Karpas-422 (cell line): ENCODE data around the gene NRG3. TPM values are rescaled to one million over a fixed set of nuclear protein-coding genes. Genes with fewer than 3 reads are reported as not detected.

Source experiments
- DNase-seq: peaks from one replicate; pipeline ENCODE4 v3.0.0-alpha.2; 2015
- H2AFZ ChIP-seq: fragments of 200-600 bp; sonication (generic); 2 replicates; pipeline ENCODE4 v1.6.1; 2014; ENCODE audit warnings: antibody characterized with exemption, low read length, mixed read lengths
- H3K27ac ChIP-seq: fragments of 200-600 bp; sonication (generic); 2 replicates; pipeline ENCODE4 v1.5.1; 2014; ENCODE audit warnings: mild to moderate bottlenecking, low read length, moderate library complexity
- H3K27me3 ChIP-seq: fragments of 200-600 bp; sonication (generic); 2 replicates; pipeline ENCODE4 v1.6.1; 2014; ENCODE audit warnings: low read length, mixed read lengths
- H3K36me3 ChIP-seq: fragments of 200-600 bp; sonication (generic); 2 replicates; pipeline ENCODE4 v1.6.1; 2014; ENCODE audit warnings: low read length, mixed read lengths; ENCODE audit not compliant: insufficient read depth
- H3K4me1 ChIP-seq: fragments of 200-600 bp; sonication (generic); 2 replicates; pipeline ENCODE4 v1.6.1; 2014; ENCODE audit warnings: mild to moderate bottlenecking, low read length, mixed read lengths
- H3K4me2 ChIP-seq: fragments of 200-600 bp; sonication (generic); 2 replicates; pipeline ENCODE4 v1.6.1; 2014; ENCODE audit warnings: low read length, low read depth, mild to moderate bottlenecking; ENCODE audit not compliant: poor library complexity, severe bottlenecking
- H3K4me3 ChIP-seq: fragments of 200-600 bp; sonication (generic); 2 replicates; pipeline ENCODE4 v1.5.1; 2014; ENCODE audit warnings: mild to moderate bottlenecking, antibody characterized with exemption, low read length, mixed read lengths
- H3K79me2 ChIP-seq: fragments of 200-600 bp; sonication (generic); 2 replicates; pipeline ENCODE4 v1.6.1; 2014; ENCODE audit warnings: mild to moderate bottlenecking, low read length, mixed read lengths
- H3K9ac ChIP-seq: fragments of 200-600 bp; sonication (generic); 2 replicates; pipeline ENCODE4 v1.6.0; 2014; ENCODE audit warnings: low read length
- H3K9me2 ChIP-seq: fragments of 200-600 bp; sonication (generic), shearing (Covaris generic); replicated peaks from 2 replicates; pipeline ENCODE4 v1.6.0; 2014; ENCODE audit warnings: mild to moderate bottlenecking, low read length, moderate library complexity; ENCODE audit not compliant: insufficient read depth
- H3K9me3 ChIP-seq: fragments of 300-700, 200-600 bp; sonication (generic); 2 replicates; pipeline ENCODE4 v1.6.1; 2014; ENCODE audit warnings: low read length, mixed read lengths
- H4K20me1 ChIP-seq: fragments of 200-600 bp; sonication (generic); 2 replicates; pipeline ENCODE4 v1.6.1; 2014; ENCODE audit warnings: mild to moderate bottlenecking, antibody characterized with exemption, low read length, low read depth; ENCODE audit not compliant: insufficient read depth
- total RNA-seq: library from RNA; depleted of rRNA; stranded (reverse); fragments of >200 nt; shearing (Covaris generic); gene quantifications from 2 replicates; pipeline ENCODE4 v1.2.3, GENCODE V29; 2014; ENCODE audit warnings: low replicate concordance

NRG3 gene
- total RNA-seq, 1 experiment from 2014 or later, result not detected

GRCh38 chr10:82390866-82391658 is 516.1 kb downstream of the NRG3 start:
- Histone ChIP-seq H3K4me3 (no peak overlapping the region), H3K4me1 (no peaks in the 10 kb centered on the region), H3K9ac (no peak overlapping the region), H2AFZ (no peak overlapping the region), H3K27me3 (no peaks in the 10 kb centered on the region), H3K36me3 (no peaks in the 10 kb centered on the region), H4K20me1 (no peaks in the 10 kb centered on the region), H3K9me3 (no peaks in the 10 kb centered on the region), H3K9me2 (no peaks in the 10 kb centered on the region), H3K79me2 (no peaks in the 10 kb centered on the region), H3K4me2 (no peak overlapping the region), H3K27ac (no peak overlapping the region)
- no peak for DNase-seq

- Histone ChIP-seq H3K79me2 (no peaks in the 10 kb centered on the region), H3K4me1 (no peaks in the 10 kb centered on the region), H3K9me3 (no peaks in the 10 kb centered on the region), H3K4me3 (no peak overlapping the region), H2AFZ (no peak overlapping the region), H4K20me1 (no peaks in the 10 kb centered on the region), H3K27me3 (no peaks in the 10 kb centered on the region), H3K27ac (no peak overlapping the region), H3K9me2 (no peaks in the 10 kb centered on the region), H3K36me3 (no peaks in the 10 kb centered on the region), H3K9ac (no peak overlapping the region), H3K4me2 (no peak overlapping the region)
- no peak for DNase-seq
These were observed 517.0 kb downstream of the NRG3 start for GRCh38 chr10:82391971-82392370.

GRCh38 chr10:82392533-82392932 is 517.5 kb downstream of the NRG3 start:
- H3K27me3 ChIP-seq, result no peaks in the 10 kb centered on the region
- H4K20me1 ChIP-seq, result no peaks in the 10 kb centered on the region
- H3K4me3 ChIP-seq, result no peak overlapping the region
- no peak overlapping the region for H3K4me2 ChIP-seq
- H2AFZ ChIP-seq, result no peak overlapping the region
- H3K9ac ChIP-seq, result no peak overlapping the region
- no peaks in the 10 kb centered on the region for H3K9me3 ChIP-seq
- no peak overlapping the region for H3K27ac ChIP-seq
- no peaks in the 10 kb centered on the region for H3K4me1 ChIP-seq
- DNase-seq, result no peak
- H3K36me3 ChIP-seq, result no peaks in the 10 kb centered on the region
- no peaks in the 10 kb centered on the region for H3K9me2 ChIP-seq
- no peaks in the 10 kb centered on the region for H3K79me2 ChIP-seq

- no peaks in the 10 kb centered on the region for H4K20me1 ChIP-seq
- DNase-seq, result no peak
- H3K79me2 ChIP-seq, result no peaks in the 10 kb centered on the region
- H3K4me2 ChIP-seq, result no peak overlapping the region
- H3K27me3 ChIP-seq, result no peaks in the 10 kb centered on the region
- H2AFZ ChIP-seq, result no peak overlapping the region
- no peaks in the 10 kb centered on the region for H3K9me2 ChIP-seq
- no peaks in the 10 kb centered on the region for H3K9me3 ChIP-seq
- no peaks in the 10 kb centered on the region for H3K36me3 ChIP-seq
- no peak overlapping the region for H3K9ac ChIP-seq
- no peak overlapping the region for H3K4me3 ChIP-seq
- H3K4me1 ChIP-seq, result no peaks in the 10 kb centered on the region
- H3K27ac ChIP-seq, result no peak overlapping the region
These were observed 519.1 kb downstream of the NRG3 start for GRCh38 chr10:82394122-82394521.

- DNase-seq, result no peak
- no peak overlapping the region for H3K4me2 ChIP-seq
- H3K27ac ChIP-seq, result no peak overlapping the region
- no peak overlapping the region for H3K9ac ChIP-seq
- no peaks in the 10 kb centered on the region for H3K36me3 ChIP-seq
- H3K4me1 ChIP-seq, result no peaks in the 10 kb centered on the region
- H3K79me2 ChIP-seq, result no peaks in the 10 kb centered on the region
- no peaks in the 10 kb centered on the region for H4K20me1 ChIP-seq
- H3K4me3 ChIP-seq, result no peak overlapping the region
- no peaks in the 10 kb centered on the region for H3K27me3 ChIP-seq
- H2AFZ ChIP-seq, result no peak overlapping the region
- no peaks in the 10 kb centered on the region for H3K9me3 ChIP-seq
- H3K9me2 ChIP-seq, result no peaks in the 10 kb centered on the region
These were observed 520.0 kb downstream of the NRG3 start for GRCh38 chr10:82394987-82395386.

- Histone ChIP-seq H3K9me3 (no peaks in the 10 kb centered on the region), H3K9ac (no peak overlapping the region), H3K79me2 (no peaks in the 10 kb centered on the region), H4K20me1 (no peaks in the 10 kb centered on the region), H3K27me3 (no peaks in the 10 kb centered on the region), H3K27ac (no peak overlapping the region), H3K4me1 (no peaks in the 10 kb centered on the region), H3K9me2 (no peaks in the 10 kb centered on the region), H3K36me3 (no peaks in the 10 kb centered on the region), H3K4me2 (no peak overlapping the region), H2AFZ (no peak overlapping the region), H3K4me3 (no peak overlapping the region)
- DNase-seq, result no peak
These were observed 521.9 kb downstream of the NRG3 start for GRCh38 chr10:82396886-82397285.

GRCh38 chr10:82397854-82398253 is 522.9 kb downstream of the NRG3 start:
- H3K4me1 ChIP-seq, result no peaks in the 10 kb centered on the region
- no peaks in the 10 kb centered on the region for H4K20me1 ChIP-seq
- H3K9me2 ChIP-seq, result no peaks in the 10 kb centered on the region
- no peaks in the 10 kb centered on the region for H3K79me2 ChIP-seq
- H2AFZ ChIP-seq, result no peak overlapping the region
- no peak overlapping the region for H3K9ac ChIP-seq
- H3K36me3 ChIP-seq, result no peaks in the 10 kb centered on the region
- no peak overlapping the region for H3K27ac ChIP-seq
- H3K4me2 ChIP-seq, result no peak overlapping the region
- DNase-seq, result no peak
- H3K9me3 ChIP-seq, result no peaks in the 10 kb centered on the region
- H3K4me3 ChIP-seq, result no peak overlapping the region
- no peaks in the 10 kb centered on the region for H3K27me3 ChIP-seq

- no peak for DNase-seq
- Histone ChIP-seq H3K27ac (no peak overlapping the region), H3K36me3 (no peaks in the 10 kb centered on the region)
These were observed 524.9 kb downstream of the NRG3 start for GRCh38 chr10:82399850-82400249.

More at GRCh38 chr10:82399850-82400249, 524.9 kb downstream of the NRG3 start:
- no peak overlapping the region for H3K4me3 ChIP-seq
- H3K79me2 ChIP-seq, result no peaks in the 10 kb centered on the region
- H3K9me2 ChIP-seq, result no peaks in the 10 kb centered on the region
- no peaks in the 10 kb centered on the region for H3K4me1 ChIP-seq
- H2AFZ ChIP-seq, result no peak overlapping the region
- no peaks in the 10 kb centered on the region for H4K20me1 ChIP-seq
- no peaks in the 10 kb centered on the region for H3K27me3 ChIP-seq
- no peak overlapping the region for H3K9ac ChIP-seq
- H3K9me3 ChIP-seq, result no peaks in the 10 kb centered on the region
- H3K4me2 ChIP-seq, result no peak overlapping the region
